A549 treated with ZK216348 at 1 μM for 4 hours (cell line): ENCODE measurements around the gene GNG2. TPM values are rescaled to one million over a fixed set of nuclear protein-coding genes. Genes with fewer than 3 reads are reported as not detected.

ENCODE experiments used
- total RNA-seq: library from RNA; stranded (reverse); fragments of 200-300 nt; extraction: Qiagen RNA extraction; gene quantifications from 5 replicates; pipeline ENCODE4 v1.2.3, GENCODE V29; 2022; ENCODE audit warnings: low read depth

GNG2 gene
- 2.6 to 4.4 TPM (median 3.2 TPM) in 5 replicates for total RNA-seq

DNA sequence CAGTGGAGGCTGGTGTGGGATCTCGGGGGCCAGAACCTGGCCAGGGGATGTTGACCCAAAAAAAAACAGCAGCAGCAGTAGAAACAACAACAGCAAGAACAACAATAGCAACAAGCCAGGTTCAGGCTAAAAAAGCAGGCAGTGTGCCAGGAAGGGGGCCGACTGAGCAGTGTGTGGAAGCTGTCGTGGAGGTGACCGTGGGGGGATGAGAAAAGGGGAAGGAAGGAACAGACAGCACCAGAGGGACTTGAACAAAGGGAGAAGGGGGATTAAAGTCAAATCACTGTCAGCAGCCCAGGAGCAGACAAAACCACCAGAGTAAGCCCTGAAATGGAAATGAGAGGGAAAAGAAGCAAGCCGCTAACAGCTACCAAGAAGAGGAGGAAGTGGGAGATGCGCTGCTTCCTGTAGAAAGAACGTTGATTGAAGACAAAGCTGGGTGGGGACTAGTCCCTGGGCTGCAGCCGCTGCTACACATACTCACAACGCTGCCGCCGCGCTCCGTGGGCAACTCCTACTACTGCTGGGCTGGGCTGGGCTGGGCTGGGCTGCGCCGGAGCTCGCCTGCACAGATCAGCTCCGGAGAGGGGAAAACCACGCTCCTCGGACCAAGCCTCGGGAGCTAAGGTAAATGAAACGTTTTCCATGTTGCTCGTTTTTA is at the start of gene GNG2:
TSS of gene GNG2 (plus strand) at position 449 of the 661 bp plus-strand sequence. CDS start 90,067 bp downstream, outside the sequence.

DNA sequence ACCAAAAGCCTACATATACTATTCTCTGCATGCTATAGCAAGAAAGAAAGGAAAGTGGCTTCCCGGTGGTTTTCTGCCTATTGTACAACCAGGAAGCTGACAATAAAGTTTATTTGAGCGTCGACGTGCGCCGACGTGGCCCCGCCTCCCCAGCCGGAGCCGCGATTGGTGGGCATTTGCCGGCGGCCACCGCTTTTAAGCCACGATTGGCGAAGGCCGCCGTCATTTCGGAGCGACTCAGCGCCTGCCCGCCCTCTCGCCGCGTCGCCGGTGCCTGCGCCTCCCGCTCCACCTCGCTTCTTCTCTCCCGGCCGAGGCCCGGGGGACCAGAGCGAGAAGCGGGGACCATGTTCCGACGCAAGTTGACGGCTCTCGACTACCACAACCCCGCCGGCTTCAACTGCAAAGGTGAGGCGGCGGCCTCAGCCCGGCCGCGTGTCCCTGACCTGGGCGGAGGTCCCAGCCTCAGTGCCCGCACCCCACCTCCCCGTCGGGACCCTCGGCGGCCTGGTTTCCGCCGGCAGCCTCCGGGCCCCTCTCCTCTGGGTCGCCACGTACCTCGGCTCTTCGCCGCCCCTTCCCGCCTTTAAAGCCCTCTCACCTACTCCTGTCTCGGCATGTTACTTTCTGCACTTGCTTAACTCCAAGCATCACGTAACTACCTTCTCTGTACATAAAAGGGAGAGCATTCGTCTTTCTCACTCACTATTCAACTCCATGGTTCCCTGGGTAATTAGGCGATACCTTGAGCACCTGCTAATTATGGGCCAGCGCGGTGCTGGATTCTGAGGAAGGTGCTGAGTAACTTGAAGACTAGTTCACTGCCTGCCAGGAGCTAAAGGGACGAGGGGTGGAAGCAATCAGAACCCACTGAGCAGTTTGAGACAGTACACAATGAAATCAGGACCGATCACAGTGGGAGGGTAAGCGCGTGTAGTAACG is 129.2 kb downstream of the GNG2 start, which contains the start of gene RTRAF:
TSS of gene RTRAF (plus strand) at position 254 of the 942 bp plus-strand sequence. CDS start at position 348, 94 bp downstream.

Other genes with a start within 250 kb of the GNG2 start
- gene FRMD6, start 208.7 kb upstream of the GNG2 start, total RNA-seq, result 24.3 to 41.9 TPM (median 35.7 TPM) in 5 replicates
- gene RTRAF, start 128.9 kb downstream of the GNG2 start, total RNA-seq, result 239 to 347 TPM (median 244 TPM) in 5 replicates
- 20.3 to 32.6 TPM (median 28.8 TPM) in 5 replicates for gene NID2, start 208.4 kb downstream of the GNG2 start, total RNA-seq